Stimulated activated CD4-positive, alpha-beta T cell treated with anti-CD3 and anti-CD28 coated beads, Interleukin-4, amount 100 ng/mL, for 48 hours (primary cell): Measurements from ENCODE around the gene SYT12.

Source experiments
- DNase-seq, 2 donors: peaks; one replicate each; pipeline ENCODE4 v3.0.0-alpha.2; 2020; ENCODE audit warnings: low read depth in 2 of 2

Gene SYT12

GRCh38 chr11:67099831-67100324, 76.9 kb downstream of the SYT12 start:
- no peak for DNase-seq
